GM04504 (cell line): Measurements from ENCODE around the gene ARL8B.
"Not testable (repeated sequence)": the region's sequence is repeated elsewhere in the genome, so short reads cannot be mapped to it uniquely, and the experiment has no call there.

ENCODE experiments used
- DNase-seq: peaks from one replicate; pipeline ENCODE4 v3.0.0-alpha.2; 2012; ENCODE audit warnings: low read depth

Gene ARL8B

GRCh38 chr3:5122030-5122740 lies at the start of gene ARL8B:
TSS of gene ARL8B (plus strand) at chr3:5122292. CDS start at chr3:5122466, 174 bp downstream.
- DNase-seq, result peak; percentile 65

- no peak for DNase-seq
Measured at GRCh38 chr3:5073374-5074085, 48.6 kb upstream of the ARL8B start.

- DNase-seq, result no peak
Measured at GRCh38 chr3:5078151-5078550, 43.9 kb upstream of the ARL8B start.

GRCh38 chr3:5079761-5080160 lies 42.3 kb upstream of the ARL8B start:
- DNase-seq, result no peak

GRCh38 chr3:5080779-5081550 lies 41.1 kb upstream of the ARL8B start:
- no peak for DNase-seq

GRCh38 chr3:5081973-5082788 lies 39.9 kb upstream of the ARL8B start:
- DNase-seq, result not testable (repeated sequence)

GRCh38 chr3:5082789-5083115 lies 39.3 kb upstream of the ARL8B start:
- DNase-seq, result no peak

GRCh38 chr3:5084224-5084623 lies 37.9 kb upstream of the ARL8B start:
- DNase-seq, result no peak

- DNase-seq, result no peak
Measured at GRCh38 chr3:5086708-5087107, 35.4 kb upstream of the ARL8B start.

GRCh38 chr3:5087209-5087608 lies 34.9 kb upstream of the ARL8B start:
- DNase-seq, result no peak

GRCh38 chr3:5090197-5090596 lies 31.9 kb upstream of the ARL8B start:
- no peak for DNase-seq

- no peak for DNase-seq
Measured at GRCh38 chr3:5092018-5092417, 30.1 kb upstream of the ARL8B start.

- DNase-seq, result no peak
Measured at GRCh38 chr3:5093731-5094130, 28.4 kb upstream of the ARL8B start.

- no peak for DNase-seq
Measured at GRCh38 chr3:5095886-5096285, 26.2 kb upstream of the ARL8B start.

GRCh38 chr3:5096336-5097008 lies 25.6 kb upstream of the ARL8B start:
- no peak for DNase-seq

GRCh38 chr3:5098346-5098745 lies 23.7 kb upstream of the ARL8B start:
- DNase-seq, result no peak

GRCh38 chr3:5102532-5102931 lies 19.6 kb upstream of the ARL8B start:
- no peak for DNase-seq

GRCh38 chr3:5103743-5104142 lies 18.3 kb upstream of the ARL8B start:
- DNase-seq, result no peak

GRCh38 chr3:5105050-5105449 lies 17.0 kb upstream of the ARL8B start:
- no peak for DNase-seq

GRCh38 chr3:5106371-5106770 lies 15.7 kb upstream of the ARL8B start:
- DNase-seq, result not testable (repeated sequence)

GRCh38 chr3:5106933-5107334 lies 15.2 kb upstream of the ARL8B start:
- not testable (repeated sequence) for DNase-seq

- no peak for DNase-seq
Measured at GRCh38 chr3:5110337-5110736, 11.8 kb upstream of the ARL8B start.
